Stimulated activated CD8-positive, alpha-beta memory T cell treated with anti-CD3 and anti-CD28 coated beads, Interleukin-2, amount 100 ng/mL, for 1 hour (primary cell): Measurements from ENCODE around the gene PTPRF.

ENCODE experiments used
- DNase-seq, 2 donors: peaks; one replicate each; pipeline ENCODE4 v3.0.0-alpha.2; 2020; ENCODE audit warnings: low read depth in 2 of 2

Gene PTPRF

DNA sequence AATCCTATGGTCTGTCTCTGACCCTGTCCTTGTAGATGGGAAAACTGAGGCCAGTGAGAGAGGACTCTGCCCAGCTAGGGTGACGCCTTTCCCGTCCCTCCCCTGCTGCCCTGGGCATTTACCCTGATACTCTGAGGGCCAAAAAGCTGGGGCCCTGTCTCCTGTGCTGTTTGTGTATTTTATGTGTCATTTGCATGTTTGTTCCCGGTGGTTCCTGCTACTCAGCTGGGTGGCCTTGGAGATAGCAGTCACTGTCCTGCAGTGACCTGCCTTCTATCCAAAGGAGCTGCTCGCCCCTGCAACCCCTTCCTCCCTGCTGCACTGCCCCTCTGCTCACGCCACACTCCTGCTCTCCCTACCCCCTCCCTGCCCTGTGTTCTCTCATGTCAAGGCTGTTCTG, 78.1 kb downstream of the PTPRF start:
- no peak for DNase-seq

DNA sequence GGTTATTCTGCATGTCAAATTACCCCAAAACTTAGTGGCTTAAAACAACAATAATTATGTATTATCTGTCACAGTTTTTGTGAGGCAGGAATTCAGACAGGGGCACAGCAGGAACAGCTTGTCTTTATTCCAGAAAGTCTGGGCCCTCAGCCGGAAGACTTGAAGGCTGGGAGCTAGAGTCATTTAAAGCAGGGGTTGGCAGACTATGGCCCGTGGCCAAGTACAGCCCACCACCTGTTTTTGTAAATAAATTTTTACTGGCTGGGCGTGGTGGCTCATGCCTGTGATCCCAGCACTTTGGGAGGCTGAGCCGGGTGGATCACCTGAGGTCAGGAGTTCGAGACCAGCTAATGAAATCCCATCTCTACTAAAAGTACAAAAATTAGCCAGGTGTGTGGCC, 79.7 kb downstream of the PTPRF start:
- DNase-seq = no peak

DNA sequence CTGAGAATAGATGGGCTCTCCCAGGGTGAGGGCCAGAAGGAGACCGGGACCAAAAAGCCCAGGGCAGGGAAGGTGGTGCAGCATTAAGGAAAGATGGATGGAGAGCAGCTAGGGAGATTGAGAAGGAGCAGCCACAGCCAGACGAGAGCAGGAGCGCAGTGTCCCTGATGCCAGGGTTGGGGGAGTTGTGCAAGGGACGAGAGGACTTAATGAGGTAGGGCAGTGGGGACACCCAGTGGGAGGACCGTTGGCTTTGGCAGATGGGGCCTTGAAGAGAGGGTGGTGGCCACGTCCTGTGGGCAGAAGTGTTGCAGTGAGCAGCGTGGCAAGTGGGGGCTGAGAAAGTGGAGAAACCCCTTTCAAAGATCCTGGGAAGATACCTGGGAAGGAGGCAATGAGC, 81.3 kb downstream of the PTPRF start:
- no peak for DNase-seq

DNA sequence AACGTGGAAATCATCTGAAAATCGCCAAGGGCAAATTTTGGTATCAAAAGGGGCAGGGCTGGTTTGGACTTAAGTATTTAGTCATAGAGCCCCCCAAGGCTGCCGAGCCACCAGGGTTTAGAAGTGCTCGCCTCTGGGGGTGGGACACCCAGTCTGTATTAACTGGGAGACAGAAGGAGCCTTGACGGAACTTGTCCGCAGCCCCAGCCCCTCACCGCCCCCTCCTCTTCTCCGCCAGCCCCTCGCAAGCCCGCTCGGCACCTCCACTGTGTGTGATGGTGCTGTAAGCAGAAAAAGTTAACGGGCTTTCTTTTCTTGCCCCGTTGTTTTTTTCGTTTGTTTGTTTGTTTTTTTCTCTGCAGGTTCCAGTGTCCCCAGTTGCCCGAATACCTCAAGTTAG, 81.7 kb downstream of the PTPRF start:
- no peak for DNase-seq

DNA sequence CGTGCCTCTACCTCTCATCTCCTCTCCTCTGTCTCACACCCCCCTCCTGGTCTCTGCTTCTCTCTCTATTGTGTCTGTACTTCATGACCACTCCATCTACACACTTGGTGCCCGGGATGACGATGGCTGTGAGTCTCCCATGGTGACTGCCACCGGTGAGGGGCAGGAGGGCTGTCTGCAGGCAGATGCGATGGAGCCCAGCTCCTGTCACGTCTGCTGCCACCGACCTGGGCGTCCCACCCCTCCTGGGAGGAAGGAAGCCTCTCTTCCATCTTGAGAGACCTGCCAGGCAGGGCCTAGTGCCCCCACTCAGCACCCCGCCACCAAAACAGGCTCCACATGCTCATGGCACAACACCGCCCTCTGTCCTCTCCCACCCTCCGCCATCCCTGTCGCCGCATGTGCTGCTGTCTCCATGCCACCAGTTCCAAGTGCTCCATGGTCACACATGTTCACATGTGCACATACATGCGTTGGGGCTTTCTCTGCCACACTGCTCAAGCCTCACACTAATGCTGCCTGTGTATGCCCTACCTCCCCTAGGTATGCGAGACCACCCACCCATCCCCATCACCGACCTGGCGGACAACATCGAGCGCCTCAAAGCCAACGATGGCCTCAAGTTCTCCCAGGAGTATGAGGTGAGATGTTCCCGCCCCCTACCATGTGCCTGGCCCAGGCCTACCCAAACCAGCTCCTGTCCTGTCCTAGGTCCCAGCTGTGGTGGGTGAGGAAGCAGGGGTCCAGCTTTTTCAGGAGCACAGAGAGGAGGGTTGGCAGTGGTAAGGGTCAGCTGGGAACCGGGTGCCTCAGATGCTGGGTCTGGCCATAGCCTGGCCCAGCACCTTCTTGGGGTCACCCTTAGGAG, 82.6 kb downstream of the PTPRF start:
- DNase-seq = no peak

DNA sequence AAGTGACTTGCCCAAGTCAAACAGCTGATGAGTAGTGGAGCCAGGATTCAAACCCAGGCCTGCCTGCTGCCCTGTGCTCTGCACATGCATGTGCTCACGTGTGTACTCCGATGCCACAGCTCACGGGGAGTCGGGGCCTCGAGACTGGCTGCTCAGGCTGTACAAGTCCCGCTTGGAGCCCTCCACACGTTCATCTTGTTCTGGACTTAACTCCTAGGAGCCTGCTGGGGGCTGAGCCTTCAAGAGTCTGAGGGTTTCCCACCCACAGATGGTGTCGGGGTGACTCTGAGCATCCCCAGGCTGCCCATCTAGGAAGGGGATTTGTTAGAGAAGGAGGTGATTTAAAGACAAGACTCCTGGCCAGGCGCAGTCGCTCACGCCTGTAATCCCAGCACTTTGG, 83.5 kb downstream of the PTPRF start:
- DNase-seq = no peak

DNA sequence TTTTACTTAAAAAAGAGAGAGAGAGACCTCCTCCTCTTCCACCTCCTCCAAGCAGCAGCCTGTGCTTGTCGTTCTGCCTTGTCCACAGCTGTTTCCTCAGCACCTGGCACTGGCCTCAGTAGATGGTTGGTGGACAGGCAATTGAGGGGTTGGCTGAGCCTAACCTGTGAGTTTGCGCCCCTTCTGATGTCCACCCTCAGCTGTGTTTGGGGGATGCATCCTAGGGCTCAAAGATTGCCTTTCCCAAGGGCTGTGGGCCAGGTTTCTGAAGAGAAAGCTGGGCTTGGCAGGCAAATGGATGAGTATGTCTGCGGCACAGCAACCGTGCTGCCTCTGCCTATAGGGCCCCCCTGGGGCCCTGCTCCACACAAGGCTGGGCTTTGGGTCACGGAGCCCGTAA, 84.2 kb downstream of the PTPRF start:
- DNase-seq = no peak

DNA sequence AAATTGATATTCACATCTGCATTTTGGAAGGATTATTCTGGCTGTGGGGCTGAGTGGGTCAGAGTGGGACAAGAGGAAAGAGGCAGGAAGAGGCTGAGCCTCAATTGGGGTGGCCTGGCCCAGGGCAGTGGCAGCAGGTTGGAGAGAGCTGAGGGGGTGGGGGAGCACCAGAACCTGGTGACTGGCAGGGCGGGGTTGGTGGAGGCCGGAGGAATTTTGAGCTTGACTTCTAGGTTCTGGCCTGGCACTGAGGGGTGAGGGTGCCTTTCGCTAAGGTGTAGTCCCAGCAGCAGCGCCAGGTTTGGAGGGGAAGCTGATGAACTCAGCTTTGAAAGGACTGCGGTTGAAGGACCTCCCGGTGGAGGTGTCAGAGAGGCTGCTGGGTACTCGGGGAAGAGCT, 85.7 kb downstream of the PTPRF start:
- no peak for DNase-seq

DNA sequence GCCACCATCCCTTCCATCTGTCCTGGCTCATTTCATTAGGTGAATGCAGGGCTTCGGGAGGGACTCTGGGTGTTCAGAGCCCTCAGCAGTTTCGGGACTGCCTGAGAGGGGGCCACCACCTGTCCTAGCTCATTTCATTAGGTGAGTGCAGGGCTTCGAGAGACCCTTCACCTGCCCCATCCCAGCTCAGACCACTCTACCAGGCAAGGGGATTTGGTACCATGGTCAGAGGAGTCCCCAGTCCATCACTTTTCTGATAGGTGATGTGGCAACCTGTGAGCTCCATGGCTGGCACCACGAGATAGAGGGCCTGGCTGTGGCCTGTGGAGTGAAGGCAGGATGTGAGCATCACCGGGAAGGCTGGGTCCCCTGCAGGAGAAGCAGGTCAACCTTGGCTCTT, 86.3 kb downstream of the PTPRF start:
- no peak for DNase-seq

DNA sequence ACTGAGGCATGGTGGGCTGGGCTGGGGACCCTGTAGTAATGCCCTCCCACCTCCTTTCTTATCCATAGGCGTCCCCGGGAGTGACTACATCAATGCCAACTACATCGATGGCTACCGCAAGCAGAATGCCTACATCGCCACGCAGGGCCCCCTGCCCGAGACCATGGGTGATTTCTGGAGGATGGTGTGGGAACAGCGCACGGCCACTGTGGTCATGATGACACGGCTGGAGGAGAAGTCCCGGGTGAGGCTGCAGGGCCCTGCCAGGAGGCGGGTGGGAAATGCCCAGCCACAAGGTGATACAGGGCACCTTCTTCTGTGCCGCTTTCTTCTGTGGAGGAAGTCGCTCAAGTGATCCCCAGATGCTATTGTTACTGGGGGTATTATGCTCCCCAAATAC, 87.0 kb downstream of the PTPRF start:
- no peak for DNase-seq

DNA sequence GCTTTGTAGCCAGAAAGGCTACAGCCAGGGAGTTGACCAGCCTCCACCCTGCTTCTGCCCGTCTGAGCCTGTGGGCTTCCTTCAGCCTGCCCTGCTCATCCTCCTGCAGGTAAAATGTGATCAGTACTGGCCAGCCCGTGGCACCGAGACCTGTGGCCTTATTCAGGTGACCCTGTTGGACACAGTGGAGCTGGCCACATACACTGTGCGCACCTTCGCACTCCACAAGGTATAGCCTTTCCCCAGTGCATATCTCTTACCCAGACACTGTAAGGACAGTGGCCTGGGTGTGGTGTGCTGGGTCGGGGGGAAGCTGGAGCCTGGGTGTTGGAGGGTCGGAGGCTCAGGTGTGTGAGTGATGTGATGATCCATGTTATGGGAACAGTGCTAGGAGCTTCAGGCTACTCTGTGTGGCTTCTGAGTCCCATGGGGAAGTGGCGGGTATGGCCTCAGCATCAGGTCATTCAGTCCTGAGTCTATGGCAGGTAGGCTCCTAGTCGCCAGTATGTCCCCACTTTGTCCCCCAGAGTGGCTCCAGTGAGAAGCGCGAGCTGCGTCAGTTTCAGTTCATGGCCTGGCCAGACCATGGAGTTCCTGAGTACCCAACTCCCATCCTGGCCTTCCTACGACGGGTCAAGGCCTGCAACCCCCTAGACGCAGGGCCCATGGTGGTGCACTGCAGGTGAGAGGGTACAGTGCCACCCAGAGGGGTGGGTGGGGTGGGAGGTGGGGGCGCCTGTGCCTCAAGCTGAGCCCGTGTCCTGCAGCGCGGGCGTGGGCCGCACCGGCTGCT, 88.0 kb downstream of the PTPRF start:
- no peak for DNase-seq

DNA sequence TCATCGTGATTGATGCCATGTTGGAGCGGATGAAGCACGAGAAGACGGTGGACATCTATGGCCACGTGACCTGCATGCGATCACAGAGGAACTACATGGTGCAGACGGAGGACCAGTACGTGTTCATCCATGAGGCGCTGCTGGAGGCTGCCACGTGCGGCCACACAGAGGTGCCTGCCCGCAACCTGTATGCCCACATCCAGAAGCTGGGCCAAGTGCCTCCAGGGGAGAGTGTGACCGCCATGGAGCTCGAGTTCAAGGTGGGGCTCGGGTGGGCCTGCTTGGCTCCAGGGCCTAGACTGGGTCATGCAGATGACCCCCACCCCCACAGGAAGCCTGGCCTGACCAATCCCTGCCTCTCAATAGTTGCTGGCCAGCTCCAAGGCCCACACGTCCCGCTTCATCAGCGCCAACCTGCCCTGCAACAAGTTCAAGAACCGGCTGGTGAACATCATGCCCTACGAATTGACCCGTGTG, 88.7 kb downstream of the PTPRF start:
- no peak for DNase-seq

DNA sequence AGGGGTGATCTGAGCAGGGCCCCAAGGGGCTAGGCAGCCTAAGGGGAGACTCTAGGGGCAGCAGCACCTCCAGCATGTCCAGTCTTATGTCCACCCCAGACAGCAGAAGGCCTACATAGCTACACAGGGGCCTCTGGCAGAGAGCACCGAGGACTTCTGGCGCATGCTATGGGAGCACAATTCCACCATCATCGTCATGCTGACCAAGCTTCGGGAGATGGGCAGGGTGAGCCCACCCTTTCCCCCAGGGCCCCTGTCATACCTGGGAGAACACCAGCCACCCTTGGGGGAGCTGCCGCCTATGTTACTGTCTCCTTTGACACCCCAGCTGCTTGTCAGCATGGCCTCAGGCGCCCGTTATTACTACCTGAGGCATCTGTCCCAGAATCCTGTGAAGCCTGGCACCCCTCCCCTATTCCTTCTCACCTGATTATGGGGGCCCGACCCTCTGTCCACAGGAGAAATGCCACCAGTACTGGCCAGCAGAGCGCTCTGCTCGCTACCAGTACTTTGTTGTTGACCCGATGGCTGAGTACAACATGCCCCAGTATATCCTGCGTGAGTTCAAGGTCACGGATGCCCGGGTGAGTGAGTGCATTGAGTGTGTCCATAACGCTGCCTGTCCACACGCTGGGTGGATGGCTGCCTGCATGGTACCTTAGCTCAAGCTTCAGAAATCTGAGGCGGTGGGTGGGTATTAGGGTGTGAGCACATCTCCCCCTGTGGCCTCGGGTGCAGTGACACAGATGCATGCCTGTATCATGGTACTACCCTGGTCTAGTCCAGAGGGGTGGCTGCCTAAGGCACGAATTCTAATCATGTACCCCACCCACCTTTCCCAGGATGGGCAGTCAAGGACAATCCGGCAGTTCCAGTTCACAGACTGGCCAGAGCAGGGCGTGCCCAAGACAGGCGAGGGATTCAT, 89.6 kb downstream of the PTPRF start:
- DNase-seq = no peak

DNA sequence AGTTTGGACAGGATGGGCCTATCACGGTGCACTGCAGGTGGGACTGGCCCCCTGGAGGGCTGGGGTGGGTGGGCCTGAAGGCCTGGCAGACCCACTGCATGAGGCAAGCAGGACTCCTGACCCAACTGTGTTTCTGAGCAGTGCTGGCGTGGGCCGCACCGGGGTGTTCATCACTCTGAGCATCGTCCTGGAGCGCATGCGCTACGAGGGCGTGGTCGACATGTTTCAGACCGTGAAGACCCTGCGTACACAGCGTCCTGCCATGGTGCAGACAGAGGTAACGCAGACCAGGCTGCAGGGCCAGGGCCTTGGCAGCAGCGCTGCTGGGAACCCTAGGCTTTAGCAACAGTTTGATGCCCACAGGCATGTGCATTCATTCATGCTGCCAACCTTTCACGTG, 90.3 kb downstream of the PTPRF start:
- DNase-seq = no peak

DNA sequence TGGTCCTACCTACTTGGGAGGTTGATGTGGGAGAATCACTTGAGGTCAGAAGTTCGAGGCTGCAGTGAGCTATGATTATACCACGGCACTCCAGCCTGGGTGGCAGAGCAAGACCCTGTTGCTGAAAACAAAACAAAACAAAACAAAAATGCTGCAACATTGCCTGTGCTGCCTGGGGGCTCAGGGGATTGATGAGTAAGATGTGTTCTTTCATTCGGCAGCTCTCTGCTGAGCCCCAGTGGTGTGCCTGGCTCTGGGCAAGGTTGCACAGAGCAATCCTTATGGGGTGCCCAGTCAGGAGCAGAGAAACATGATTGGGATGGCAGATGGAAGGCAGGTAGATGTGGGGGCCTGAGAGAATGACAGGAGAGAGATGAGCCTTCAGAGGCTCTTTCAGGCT, 90.7 kb downstream of the PTPRF start:
- DNase-seq = no peak

DNA sequence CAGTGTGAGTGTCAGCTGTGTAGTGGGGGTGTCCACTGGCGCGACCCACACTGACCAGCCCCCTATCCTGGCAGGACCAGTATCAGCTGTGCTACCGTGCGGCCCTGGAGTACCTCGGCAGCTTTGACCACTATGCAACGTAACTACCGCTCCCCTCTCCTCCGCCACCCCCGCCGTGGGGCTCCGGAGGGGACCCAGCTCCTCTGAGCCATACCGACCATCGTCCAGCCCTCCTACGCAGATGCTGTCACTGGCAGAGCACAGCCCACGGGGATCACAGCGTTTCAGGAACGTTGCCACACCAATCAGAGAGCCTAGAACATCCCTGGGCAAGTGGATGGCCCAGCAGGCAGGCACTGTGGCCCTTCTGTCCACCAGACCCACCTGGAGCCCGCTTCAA, 91.2 kb downstream of the PTPRF start:
- no peak for DNase-seq

DNA sequence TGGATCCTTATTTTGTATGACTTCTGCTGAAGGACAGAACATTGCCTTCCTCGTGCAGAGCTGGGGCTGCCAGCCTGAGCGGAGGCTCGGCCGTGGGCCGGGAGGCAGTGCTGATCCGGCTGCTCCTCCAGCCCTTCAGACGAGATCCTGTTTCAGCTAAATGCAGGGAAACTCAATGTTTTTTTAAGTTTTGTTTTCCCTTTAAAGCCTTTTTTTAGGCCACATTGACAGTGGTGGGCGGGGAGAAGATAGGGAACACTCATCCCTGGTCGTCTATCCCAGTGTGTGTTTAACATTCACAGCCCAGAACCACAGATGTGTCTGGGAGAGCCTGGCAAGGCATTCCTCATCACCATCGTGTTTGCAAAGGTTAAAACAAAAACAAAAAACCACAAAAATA, 91.8 kb downstream of the PTPRF start:
- no peak for DNase-seq

DNA sequence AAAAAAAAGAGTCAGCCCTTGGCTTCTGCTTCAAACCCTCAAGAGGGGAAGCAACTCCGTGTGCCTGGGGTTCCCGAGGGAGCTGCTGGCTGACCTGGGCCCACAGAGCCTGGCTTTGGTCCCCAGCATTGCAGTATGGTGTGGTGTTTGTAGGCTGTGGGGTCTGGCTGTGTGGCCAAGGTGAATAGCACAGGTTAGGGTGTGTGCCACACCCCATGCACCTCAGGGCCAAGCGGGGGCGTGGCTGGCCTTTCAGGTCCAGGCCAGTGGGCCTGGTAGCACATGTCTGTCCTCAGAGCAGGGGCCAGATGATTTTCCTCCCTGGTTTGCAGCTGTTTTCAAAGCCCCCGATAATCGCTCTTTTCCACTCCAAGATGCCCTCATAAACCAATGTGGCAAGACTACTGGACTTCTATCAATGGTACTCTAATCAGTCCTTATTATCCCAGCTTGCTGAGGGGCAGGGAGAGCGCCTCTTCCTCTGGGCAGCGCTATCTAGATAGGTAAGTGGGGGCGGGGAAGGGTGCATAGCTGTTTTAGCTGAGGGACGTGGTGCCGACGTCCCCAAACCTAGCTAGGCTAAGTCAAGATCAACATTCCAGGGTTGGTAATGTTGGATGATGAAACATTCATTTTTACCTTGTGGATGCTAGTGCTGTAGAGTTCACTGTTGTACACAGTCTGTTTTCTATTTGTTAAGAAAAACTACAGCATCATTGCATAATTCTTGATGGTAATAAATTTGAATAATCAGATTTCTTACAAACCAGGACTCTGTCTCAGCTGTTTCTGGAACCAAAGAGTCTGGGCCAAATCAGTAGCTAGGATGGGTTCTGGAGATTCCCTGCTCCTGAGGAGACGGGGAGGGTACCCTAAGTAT, 92.5 kb downstream of the PTPRF start:
- no peak for DNase-seq

DNA sequence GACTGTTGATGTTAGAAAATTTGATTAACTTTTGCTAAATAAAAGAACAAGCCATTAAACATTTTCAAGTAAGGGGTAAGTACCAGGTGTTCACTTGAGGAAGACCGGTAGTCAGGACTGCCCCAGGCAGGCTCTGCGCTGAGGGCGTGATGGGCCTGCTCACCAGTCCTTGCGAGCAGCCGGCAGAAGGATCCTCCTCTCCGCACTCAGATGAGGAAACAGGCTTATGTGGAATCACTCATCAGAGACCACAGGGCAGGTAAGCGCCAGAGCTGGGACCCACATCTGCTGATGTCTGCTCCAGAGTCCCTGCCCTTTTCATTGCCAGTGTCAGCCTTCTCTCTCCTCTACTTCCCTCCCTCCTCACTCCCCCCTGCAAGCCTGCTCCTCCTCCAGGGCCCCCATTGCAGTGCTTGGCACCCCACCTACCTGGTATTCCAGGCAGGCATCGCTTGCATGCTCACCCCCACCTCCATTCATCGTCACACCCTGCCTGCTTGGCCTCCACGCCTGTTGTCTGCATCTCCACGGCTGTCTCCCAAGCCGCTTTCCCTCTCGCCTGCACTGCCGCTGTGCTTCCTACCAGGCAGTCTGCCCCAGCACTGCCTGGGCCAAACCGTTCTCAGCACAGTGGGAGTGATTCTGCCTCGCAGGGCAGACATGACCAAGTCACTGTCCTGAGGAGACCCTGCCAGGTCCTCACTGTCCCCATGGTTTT, 94.5 kb downstream of the PTPRF start:
- no peak for DNase-seq

DNA sequence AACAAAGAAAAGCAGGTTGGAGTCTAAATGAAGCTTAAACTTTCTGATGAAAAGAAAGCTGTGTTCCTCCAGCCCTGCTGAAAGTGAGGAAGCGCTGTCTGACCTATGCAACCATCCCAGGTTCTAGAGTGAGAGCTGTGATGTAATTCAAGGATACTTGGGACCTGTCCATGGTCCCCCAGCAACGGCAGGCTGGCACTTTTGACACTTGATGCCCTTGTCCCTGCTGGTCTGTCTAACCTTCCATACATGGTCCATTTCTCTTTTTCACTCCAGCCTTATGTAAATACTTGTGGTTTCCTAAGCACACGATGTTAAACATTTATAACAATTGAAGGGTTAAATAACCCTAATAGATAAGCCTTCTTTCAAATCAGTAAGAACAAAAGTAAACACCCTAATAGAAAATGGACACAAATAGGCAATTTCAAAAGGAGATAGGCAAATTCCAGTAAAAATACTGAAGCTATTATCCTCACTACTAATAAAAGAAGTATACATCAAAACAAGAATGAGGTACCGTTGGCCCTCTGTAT, 101.5 kb downstream of the PTPRF start:
- no peak for DNase-seq
